ENCODE data around the gene PNMT. TPM values are rescaled to one million over a fixed set of nuclear protein-coding genes. Genes with fewer than 3 reads are reported as not detected.
A peak's percentile ranks its signal among the peaks of the same experiment; 100 is the strongest.

PNMT gene
- total and polyA plus RNA-seq, 7 donors, result 1.2 to 5.4 (median 2.8) TPM

GRCh38 chr17:39711851-39712250, 43.6 kb downstream of the PNMT start:
- Histone ChIP-seq H3K27ac (no peak overlapping the region), H3K4me3 (no peak overlapping the region), H3K9me3 (no peaks in the 10 kb centered on the region), H3K27me3 (no peaks in the 10 kb centered on the region), H3K4me1 (no peaks in the 10 kb centered on the region), H3K36me3 (peaks cover 10 to 83% (median 47%) of the 10 kb centered on the region in 4 donors)
- TF ChIP-seq EP300 (IDR thresholded peaks at IDR 0.05) (no peak), POLR2A (IDR thresholded peaks at IDR 0.05) (no peak), POLR2AphosphoS5 (IDR thresholded peaks at IDR 0.05) (no peak)
- TF ChIP-seq, protein P1, sequence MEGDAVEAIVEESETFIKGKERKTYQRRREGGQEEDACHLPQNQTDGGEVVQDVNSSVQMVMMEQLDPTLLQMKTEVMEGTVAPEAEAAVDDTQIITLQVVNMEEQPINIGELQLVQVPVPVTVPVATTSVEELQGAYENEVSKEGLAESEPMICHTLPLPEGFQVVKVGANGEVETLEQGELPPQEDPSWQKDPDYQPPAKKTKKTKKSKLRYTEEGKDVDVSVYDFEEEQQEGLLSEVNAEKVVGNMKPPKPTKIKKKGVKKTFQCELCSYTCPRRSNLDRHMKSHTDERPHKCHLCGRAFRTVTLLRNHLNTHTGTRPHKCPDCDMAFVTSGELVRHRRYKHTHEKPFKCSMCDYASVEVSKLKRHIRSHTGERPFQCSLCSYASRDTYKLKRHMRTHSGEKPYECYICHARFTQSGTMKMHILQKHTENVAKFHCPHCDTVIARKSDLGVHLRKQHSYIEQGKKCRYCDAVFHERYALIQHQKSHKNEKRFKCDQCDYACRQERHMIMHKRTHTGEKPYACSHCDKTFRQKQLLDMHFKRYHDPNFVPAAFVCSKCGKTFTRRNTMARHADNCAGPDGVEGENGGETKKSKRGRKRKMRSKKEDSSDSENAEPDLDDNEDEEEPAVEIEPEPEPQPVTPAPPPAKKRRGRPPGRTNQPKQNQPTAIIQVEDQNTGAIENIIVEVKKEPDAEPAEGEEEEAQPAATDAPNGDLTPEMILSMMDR (IDR thresholded peaks at IDR 0.05), result no peak
- intact Hi-C loops (cut with DNase I), result no loop called here
- 91 to 92% methylated on average over 10 of the region's 10 CpGs for WGBS, 2 donors
- no peak for DNase-seq

- intact Hi-C loops (cut with DNase I), result no loop called here
- Histone ChIP-seq H3K27me3 (no peaks in the 10 kb centered on the region), H3K36me3 (peaks cover 22 to 81% (median 32%) of the 10 kb centered on the region in 4 donors), H3K27ac (no peak overlapping the region), H3K4me1 (no peaks in the 10 kb centered on the region), H3K4me3 (no peak overlapping the region), H3K9me3 (no peaks in the 10 kb centered on the region)
- no peak for TF ChIP-seq EP300 (IDR thresholded peaks at IDR 0.05)
- TF ChIP-seq POLR2A (IDR thresholded peaks at IDR 0.05), result no peak
- TF ChIP-seq, protein P1 (IDR thresholded peaks at IDR 0.05), result no peak
- TF ChIP-seq POLR2AphosphoS5 (IDR thresholded peaks at IDR 0.05), result no peak
- no peak for DNase-seq
- 93 to 94% methylated on average over 4 of the region's 4 CpGs for WGBS, 2 donors
Observed at GRCh38 chr17:39714234-39714633, 46.0 kb downstream of the PNMT start.

DNA sequence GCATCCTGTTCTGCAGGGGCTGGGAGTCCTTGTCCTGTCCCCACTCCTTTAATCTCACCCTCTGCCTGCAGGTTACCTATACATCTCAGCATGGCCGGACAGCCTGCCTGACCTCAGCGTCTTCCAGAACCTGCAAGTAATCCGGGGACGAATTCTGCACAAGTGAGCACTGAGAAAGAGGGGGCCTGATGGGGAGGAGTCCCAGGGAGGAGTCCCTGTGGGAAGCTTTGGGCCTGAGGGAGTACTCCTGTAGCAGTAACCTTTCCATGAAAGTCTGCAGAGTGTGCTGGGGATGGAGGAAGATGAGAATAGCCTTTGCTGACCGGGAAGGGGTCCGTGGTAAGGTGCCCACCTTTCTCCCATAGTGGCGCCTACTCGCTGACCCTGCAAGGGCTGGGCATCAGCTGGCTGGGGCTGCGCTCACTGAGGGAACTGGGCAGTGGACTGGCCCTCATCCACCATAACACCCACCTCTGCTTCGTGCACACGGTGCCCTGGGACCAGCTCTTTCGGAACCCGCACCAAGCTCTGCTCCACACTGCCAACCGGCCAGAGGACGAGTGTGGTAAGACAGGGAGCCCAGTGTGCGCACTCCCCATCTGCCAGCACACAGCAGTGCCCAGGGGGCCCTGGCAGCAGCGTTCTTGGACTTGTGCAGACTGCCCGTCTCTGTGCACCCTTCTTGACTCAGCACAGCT, 47.3 kb downstream of the PNMT start:
- DNase-seq, result no peak
- no peaks in the 10 kb centered on the region for H3K27me3 ChIP-seq
- no peaks in the 10 kb centered on the region for H3K9me3 ChIP-seq
- intact Hi-C loops (cut with DNase I), result no loop called here
- peaks cover 22 to 81% (median 26%) of the 10 kb centered on the region in 4 donors for H3K36me3 ChIP-seq
- no peak overlapping the region for H3K27ac ChIP-seq
- TF ChIP-seq POLR2A (IDR thresholded peaks at IDR 0.05) (no peak), EP300 (IDR thresholded peaks at IDR 0.05) (no peak), POLR2AphosphoS5 (IDR thresholded peaks at IDR 0.05) (no peak)
- TF ChIP-seq, protein P1 (IDR thresholded peaks at IDR 0.05), result no peak
- no peaks in the 10 kb centered on the region for H3K4me1 ChIP-seq
- no peak overlapping the region for H3K4me3 ChIP-seq
- WGBS, 2 donors, result 82 to 92% methylated on average over 18 of the region's 18 CpGs

DNA sequence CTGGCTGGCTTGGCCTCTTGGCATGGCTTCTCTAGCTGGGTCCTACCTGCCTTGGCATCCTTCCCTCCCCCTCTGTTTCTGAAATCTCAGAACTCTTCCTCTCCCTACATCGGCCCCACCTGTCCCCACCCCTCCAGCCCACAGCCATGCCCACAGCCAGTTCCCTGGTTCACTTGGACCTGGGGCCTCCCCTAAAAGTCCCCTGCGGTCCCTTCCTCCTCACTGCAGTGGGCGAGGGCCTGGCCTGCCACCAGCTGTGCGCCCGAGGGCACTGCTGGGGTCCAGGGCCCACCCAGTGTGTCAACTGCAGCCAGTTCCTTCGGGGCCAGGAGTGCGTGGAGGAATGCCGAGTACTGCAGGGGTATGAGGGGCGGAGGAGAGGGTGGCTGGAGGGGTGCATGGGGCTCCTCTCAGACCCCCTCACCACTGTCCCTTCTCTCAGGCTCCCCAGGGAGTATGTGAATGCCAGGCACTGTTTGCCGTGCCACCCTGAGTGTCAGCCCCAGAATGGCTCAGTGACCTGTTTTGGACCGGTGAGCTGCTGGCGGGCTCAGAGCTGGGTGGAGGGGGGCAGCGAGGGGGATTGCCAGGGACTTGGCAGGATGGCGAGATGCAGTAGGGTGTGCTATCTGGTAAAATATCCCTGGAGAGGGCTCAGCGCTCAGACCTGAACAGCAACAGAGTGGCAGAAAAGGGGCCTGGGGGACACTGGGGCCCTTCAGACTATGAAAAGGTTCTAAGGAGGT, 48.0 kb downstream of the PNMT start:
- intact Hi-C loops (cut with DNase I), result no loop called here
- H3K4me1 ChIP-seq, result no peaks in the 10 kb centered on the region
- H3K27ac ChIP-seq, result peak overlapping the region in 1 of 4 donors; percentile 18
- H3K36me3 ChIP-seq, result peaks cover 21 to 76% (median 26%) of the 10 kb centered on the region in 4 donors
- WGBS, 2 donors, result 33 to 76% methylated on average over 15 of the region's 15 CpGs
- no peak for DNase-seq
- no peaks in the 10 kb centered on the region for H3K27me3 ChIP-seq
- TF ChIP-seq, protein P1 (IDR thresholded peaks at IDR 0.05), result no peak
- TF ChIP-seq POLR2A (IDR thresholded peaks at IDR 0.05) (no peak), POLR2AphosphoS5 (IDR thresholded peaks at IDR 0.05) (no peak), EP300 (IDR thresholded peaks at IDR 0.05) (no peak)
- no peaks in the 10 kb centered on the region for H3K9me3 ChIP-seq
- H3K4me3 ChIP-seq, result no peak overlapping the region
